Astrocyte (in vitro differentiated cells and primary cell): ENCODE measurements around the gene GPR26. TPM values are rescaled to one million over a fixed set of nuclear protein-coding genes. Genes with fewer than 3 reads are reported as not detected.

ENCODE experiments used
- DNase-seq: peaks from one replicate; pipeline ENCODE4 v3.0.0-alpha.2; 2010; ENCODE audit warnings: low read depth
- FAIRE-seq: peaks from 2 replicates; lab custom pipeline; 2011; peaks lifted over from hg19 to GRCh38; lab: Jason Lieb, UNC
- H2AFZ ChIP-seq: 2 replicates; pipeline ENCODE4 v1.6.0; 2012; ENCODE audit warnings: low read depth, low read length, inconsistent platforms
- H3K27ac ChIP-seq: 2 replicates; pipeline ENCODE4 v1.5.1; 2011; ENCODE audit warnings: low read depth, low read length, inconsistent platforms
- H3K27me3 ChIP-seq: 2 replicates; pipeline ENCODE4 v1.6.0; 2011; ENCODE audit warnings: low read length, inconsistent platforms; ENCODE audit not compliant: insufficient read depth
- H3K36me3 ChIP-seq: 2 replicates; pipeline ENCODE4 v1.5.1; 2011; ENCODE audit warnings: low read length, inconsistent platforms; ENCODE audit not compliant: insufficient read depth
- H3K4me1 ChIP-seq: 2 replicates; pipeline ENCODE4 v1.5.1; 2011; ENCODE audit warnings: low read length, inconsistent platforms; ENCODE audit not compliant: insufficient read depth
- H3K4me2 ChIP-seq: 2 replicates; pipeline ENCODE4 v1.6.0; 2012; ENCODE audit warnings: low read length, inconsistent platforms
- H3K4me3 ChIP-seq: 2 replicates; pipeline ENCODE4 v1.5.1; 2011; ENCODE audit warnings: low read depth, mild to moderate bottlenecking, low read length, inconsistent platforms; ENCODE audit not compliant: insufficient read depth
- H3K79me2 ChIP-seq: 2 replicates; pipeline ENCODE4 v1.6.0; 2012; ENCODE audit warnings: mild to moderate bottlenecking, low read length, inconsistent platforms; ENCODE audit not compliant: insufficient read depth
- H3K9ac ChIP-seq: 2 replicates; pipeline ENCODE4 v1.6.0; 2012; ENCODE audit warnings: mild to moderate bottlenecking, low read length, inconsistent platforms
- H3K9me3 ChIP-seq: 2 replicates; pipeline ENCODE4 v1.5.1; 2012; ENCODE audit warnings: low read depth, mild to moderate bottlenecking, low read length, inconsistent platforms; ENCODE audit not compliant: insufficient read depth
- H4K20me1 ChIP-seq: 2 replicates; pipeline ENCODE4 v1.6.0; 2012; ENCODE audit warnings: low read length, inconsistent platforms; ENCODE audit not compliant: insufficient read depth
- H3K27ac Mint-ChIP-seq: one replicate; pipeline ENCODE4 v1.8.0; 2021; ENCODE audit warnings: mild to moderate bottlenecking, mixed read lengths; ENCODE audit not compliant: unreplicated experiment
- H3K27me3 Mint-ChIP-seq: one replicate; pipeline ENCODE4 v1.8.0; 2021; ENCODE audit warnings: low read depth, mixed read lengths; ENCODE audit not compliant: unreplicated experiment
- H3K36me3 Mint-ChIP-seq: one replicate; pipeline ENCODE4 v1.8.0; 2021; ENCODE audit warnings: low read depth, mixed read lengths; ENCODE audit not compliant: unreplicated experiment
- H3K4me1 Mint-ChIP-seq: one replicate; pipeline ENCODE4 v1.8.0; 2021; ENCODE audit warnings: low read depth, mixed read lengths; ENCODE audit not compliant: unreplicated experiment
- H3K4me3 Mint-ChIP-seq: one replicate; pipeline ENCODE4 v1.8.0; 2021; ENCODE audit warnings: mild to moderate bottlenecking, moderate library complexity, mixed read lengths; ENCODE audit not compliant: unreplicated experiment
- H3K9me3 Mint-ChIP-seq: one replicate; pipeline ENCODE4 v1.8.0; 2021; ENCODE audit warnings: mild to moderate bottlenecking, mixed read lengths; ENCODE audit not compliant: unreplicated experiment
- EZH2 ChIP-seq: IDR thresholded peaks from 2 replicates; pipeline ENCODE4 v1.6.1; 2012; ENCODE audit warnings: mild to moderate bottlenecking, low read length, inconsistent platforms; ENCODE audit not compliant: insufficient read depth
- total RNA-seq: library from RNA; stranded (reverse); gene quantifications from 2 replicates; pipeline ENCODE4 v1.2.1, GENCODE V29; 2021
- TF ChIP-seq, protein P1 (sequence below): IDR thresholded peaks from 2 replicates; pipeline ENCODE4 v1.5.1; 2011; ENCODE audit warnings: low read depth, mild to moderate bottlenecking, inconsistent platforms, low read length, moderate library complexity; ENCODE audit not compliant: insufficient read depth

Gene GPR26
- total RNA-seq, 1 donor from 2014 or later, result 0.09 TPM

DNA sequence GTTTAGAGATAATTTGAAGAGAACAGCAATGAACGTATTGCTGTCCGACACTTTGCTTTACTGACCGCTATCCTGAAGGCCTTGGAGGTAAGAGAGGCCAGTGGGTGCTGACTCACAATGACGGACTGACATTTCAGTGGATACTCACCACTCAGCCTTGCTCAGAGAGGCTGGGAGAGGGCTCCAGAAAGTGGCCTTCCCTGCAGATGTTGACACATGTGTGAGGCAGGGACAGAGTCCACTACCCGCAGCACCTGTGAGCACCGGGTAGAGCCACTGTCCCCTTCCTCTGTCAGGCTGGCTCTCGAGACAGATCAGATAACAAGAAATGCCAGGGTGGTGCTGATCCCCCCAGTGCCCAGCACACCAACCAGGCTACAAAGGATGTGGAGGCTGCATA is 75.0 kb downstream of the GPR26 start:
- H3K36me3 Mint-ChIP-seq, result no peaks in the 10 kb centered on the region
- H3K27ac ChIP-seq, result no peak overlapping the region
- no peaks in the 10 kb centered on the region for H3K79me2 ChIP-seq
- peaks cover 42% of the 10 kb centered on the region for H3K27me3 Mint-ChIP-seq
- no peak overlapping the region for H3K4me2 ChIP-seq
- no peak overlapping the region for H3K27ac Mint-ChIP-seq
- no peaks in the 10 kb centered on the region for H3K27me3 ChIP-seq
- H4K20me1 ChIP-seq, result no peaks in the 10 kb centered on the region
- no peak overlapping the region for H2AFZ ChIP-seq
- H3K4me1 Mint-ChIP-seq, result no peaks in the 10 kb centered on the region
- H3K9ac ChIP-seq, result no peak overlapping the region
- H3K4me3 ChIP-seq, result no peak overlapping the region
- no peaks in the 10 kb centered on the region for H3K9me3 ChIP-seq
- no peak for DNase-seq
- no peak overlapping the region for H3K4me3 Mint-ChIP-seq
- no peaks in the 10 kb centered on the region for H3K4me1 ChIP-seq
- no peaks in the 10 kb centered on the region for H3K9me3 Mint-ChIP-seq
- TF ChIP-seq, protein P1, sequence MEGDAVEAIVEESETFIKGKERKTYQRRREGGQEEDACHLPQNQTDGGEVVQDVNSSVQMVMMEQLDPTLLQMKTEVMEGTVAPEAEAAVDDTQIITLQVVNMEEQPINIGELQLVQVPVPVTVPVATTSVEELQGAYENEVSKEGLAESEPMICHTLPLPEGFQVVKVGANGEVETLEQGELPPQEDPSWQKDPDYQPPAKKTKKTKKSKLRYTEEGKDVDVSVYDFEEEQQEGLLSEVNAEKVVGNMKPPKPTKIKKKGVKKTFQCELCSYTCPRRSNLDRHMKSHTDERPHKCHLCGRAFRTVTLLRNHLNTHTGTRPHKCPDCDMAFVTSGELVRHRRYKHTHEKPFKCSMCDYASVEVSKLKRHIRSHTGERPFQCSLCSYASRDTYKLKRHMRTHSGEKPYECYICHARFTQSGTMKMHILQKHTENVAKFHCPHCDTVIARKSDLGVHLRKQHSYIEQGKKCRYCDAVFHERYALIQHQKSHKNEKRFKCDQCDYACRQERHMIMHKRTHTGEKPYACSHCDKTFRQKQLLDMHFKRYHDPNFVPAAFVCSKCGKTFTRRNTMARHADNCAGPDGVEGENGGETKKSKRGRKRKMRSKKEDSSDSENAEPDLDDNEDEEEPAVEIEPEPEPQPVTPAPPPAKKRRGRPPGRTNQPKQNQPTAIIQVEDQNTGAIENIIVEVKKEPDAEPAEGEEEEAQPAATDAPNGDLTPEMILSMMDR, result no peak
- TF ChIP-seq EZH2, result no peak
- FAIRE-seq, result no peak
- no peaks in the 10 kb centered on the region for H3K36me3 ChIP-seq

DNA sequence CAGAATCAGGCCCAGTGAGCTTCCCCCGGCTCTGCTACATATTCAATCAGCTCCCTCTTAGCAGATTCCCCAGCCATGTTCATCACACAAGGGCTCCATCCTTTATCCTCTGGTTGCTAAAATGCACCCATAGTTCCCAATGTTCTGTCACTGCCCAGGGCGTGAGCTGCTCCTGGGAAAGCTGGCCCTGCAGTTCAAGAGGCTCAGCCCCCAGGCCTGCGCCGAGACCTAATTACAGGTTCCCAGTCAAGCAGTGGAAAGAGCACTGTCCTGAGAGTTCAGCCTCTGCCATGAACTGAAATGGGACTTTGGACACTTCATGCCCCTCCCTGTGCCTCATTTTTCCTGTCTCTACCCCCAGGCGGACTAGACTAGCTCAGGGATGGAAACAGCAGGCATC is 75.6 kb downstream of the GPR26 start:
- H3K4me1 ChIP-seq, result no peaks in the 10 kb centered on the region

More for the DNA sequence above, 75.6 kb downstream of the GPR26 start:
- Mint-ChIP-seq H3K4me1 (no peaks in the 10 kb centered on the region), H3K4me3 (no peak overlapping the region), H3K27me3 (peaks cover 47% of the 10 kb centered on the region), H3K9me3 (no peaks in the 10 kb centered on the region), H3K36me3 (no peaks in the 10 kb centered on the region), H3K27ac (no peak overlapping the region)
- H3K9ac ChIP-seq, result no peak overlapping the region
- no peak overlapping the region for H3K4me3 ChIP-seq
- no peaks in the 10 kb centered on the region for H4K20me1 ChIP-seq
- H3K36me3 ChIP-seq, result no peaks in the 10 kb centered on the region
- DNase-seq (no peak), FAIRE-seq (no peak)
- no peaks in the 10 kb centered on the region for H3K79me2 ChIP-seq
- H3K27ac ChIP-seq, result no peak overlapping the region
- TF ChIP-seq, protein P1, result no peak
- no peak for TF ChIP-seq EZH2
- H3K4me2 ChIP-seq, result no peak overlapping the region
- no peaks in the 10 kb centered on the region for H3K9me3 ChIP-seq
- no peaks in the 10 kb centered on the region for H3K27me3 ChIP-seq
- no peak overlapping the region for H2AFZ ChIP-seq
